Kidney tubule cell (primary cell): ENCODE measurements around the gene CR2.
"Not testable (repeated sequence)": the region's sequence is repeated elsewhere in the genome, so short reads cannot be mapped to it uniquely, and the experiment has no call there.

ENCODE experiments used
- DNase-seq: peaks from one replicate; pipeline ENCODE4 v3.0.0-alpha.2; 2018; ENCODE audit warnings: low spot score

The CR2 gene

DNA sequence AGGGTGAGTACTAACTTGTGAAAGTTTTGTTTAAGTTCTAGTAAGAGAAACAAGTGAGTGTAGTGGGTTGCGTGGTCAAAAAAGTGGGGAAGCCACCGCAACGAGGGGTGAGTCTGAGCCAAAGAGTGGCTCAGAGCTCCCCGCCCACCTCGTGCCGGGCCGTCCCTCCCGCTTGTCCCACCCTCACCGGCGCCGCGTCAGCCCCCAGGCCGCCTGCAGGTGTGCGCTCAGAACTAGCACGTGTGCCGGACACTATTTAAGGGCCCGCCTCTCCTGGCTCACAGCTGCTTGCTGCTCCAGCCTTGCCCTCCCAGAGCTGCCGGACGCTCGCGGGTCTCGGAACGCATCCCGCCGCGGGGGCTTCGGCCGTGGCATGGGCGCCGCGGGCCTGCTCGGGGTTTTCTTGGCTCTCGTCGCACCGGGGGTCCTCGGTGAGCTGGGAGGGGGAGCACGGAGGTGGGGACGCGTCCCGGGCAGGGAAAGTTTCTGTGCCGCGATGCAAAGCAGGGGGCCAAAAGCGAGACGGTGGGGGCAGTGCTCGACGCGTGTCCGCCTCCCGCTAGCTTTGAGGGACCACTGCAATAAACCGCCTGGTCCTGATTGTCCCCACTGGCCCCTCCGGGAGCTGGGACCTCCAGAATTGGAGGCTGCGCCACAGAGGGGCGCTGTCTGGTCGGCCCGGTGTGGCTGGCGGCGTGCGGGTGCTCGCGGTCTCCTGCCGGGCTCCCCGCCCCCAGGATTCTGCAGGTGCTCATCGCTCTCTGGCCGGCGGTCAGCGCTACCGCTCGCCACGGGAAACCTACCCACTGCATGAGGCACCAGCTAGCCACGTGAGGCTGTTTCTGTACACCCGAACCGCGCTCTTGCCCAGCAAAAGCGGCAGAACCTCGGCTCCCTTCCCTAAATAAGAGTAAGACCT, at the start of gene CR2:
CR2 (plus strand) TSS at position 283 of the 919 bp plus-strand sequence; CDS start at position 374, 91 bp downstream.
- DNase-seq: peak; percentile 37

DNA sequence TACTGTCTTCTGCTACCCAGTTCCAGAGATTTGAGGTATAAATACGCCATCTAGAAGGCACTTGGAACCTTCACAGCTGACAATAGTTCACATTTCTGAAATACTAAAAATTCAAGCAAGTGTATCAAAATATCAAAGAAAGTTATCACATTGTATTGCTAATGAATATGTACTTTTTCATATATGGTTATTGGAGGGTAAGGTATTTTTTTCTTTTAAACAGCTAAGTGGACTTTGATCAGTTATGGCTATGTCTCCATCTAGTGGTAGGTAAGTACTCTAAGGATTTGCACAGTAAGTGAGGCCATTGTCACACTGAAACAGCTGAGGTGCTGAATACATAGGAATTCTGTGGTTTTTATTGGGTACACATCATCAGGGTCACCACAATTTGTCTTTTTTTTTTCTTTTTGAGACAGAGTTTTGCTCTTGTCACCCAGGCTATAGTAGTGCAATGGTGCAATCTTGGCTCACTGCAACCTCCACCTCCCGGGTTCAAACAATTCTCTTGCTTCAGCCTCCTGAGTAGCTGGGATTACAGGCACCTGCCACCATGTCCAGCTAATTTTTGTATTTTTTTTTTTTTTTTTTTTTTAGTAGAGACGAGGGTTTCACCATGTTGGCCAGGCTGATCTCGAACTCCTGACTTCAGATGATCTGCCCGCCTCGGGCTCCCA, 49.1 kb upstream of the CR2 start:
- peak; percentile 73 for DNase-seq

- no peak for DNase-seq
Observed at GRCh38 chr1:207405814-207406213, 48.3 kb upstream of the CR2 start.

DNA sequence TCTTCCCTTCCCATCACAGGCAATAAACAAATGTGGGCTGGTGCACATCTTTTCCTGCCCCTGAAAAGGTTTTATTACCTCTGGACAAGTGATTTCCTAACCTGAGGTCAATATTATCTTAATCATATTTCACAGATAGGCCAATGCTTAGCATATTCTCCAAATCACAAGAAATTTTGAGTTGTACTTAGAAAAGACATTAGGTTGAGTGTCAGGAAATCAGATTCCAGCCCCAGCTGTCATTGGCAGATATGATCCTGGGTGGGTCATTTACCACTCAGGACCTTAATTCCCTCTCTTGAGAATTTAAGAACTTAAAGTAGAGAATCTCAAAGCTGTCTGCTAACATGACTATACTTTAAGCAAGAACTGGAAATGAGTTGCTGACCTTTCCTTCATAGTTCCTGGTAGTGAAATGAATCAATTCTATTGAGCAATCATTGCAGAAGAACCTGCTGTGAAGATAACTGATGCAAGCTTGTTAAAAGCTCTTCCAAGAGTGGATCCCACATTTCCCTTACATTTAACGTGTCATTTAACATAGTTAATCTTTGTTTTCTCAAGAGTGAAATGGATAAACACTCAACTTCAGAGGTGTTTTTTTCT, 46.4 kb upstream of the CR2 start:
- no peak for DNase-seq

DNA sequence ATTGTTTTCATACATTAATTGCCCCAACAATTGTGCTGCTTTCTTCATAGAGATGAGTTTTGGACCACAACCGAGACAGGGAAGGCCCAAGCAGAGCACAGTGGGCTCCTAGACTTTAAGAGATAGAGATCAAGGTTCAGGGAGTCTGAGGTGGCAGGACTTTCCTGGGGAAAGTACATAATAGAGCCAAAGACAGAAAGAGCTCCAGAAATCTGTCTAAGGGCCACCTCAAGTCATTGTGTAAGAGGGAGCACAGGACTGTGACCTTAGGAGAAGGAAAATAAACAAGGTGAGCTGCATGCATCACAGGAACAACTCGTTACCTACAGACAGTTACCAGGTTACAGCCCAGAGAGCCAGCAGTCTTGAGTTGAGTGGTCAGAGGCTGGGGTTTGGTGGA, 41.3 kb upstream of the CR2 start:
- DNase-seq: no peak

- DNase-seq: no peak
Observed at GRCh38 chr1:207414606-207415108, 39.5 kb upstream of the CR2 start.

DNA sequence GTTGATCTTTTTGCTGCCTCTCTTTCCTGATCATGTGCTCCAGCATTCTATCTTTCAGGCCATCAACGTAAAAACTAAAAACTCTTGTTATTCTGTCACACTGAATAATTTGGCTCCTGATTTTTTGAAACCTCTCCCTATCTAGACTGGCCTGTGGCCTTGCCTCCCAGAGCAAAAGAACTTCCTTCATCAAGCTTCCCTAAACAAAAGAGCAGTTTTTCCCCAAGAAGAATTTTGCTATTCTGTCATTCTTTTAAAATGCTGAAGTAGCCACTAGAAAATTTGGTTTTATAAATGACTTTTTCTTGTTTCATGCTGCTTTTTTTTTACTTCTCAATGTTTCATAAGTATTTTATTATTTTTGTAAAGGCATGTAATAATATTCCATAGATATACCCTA, 37.1 kb upstream of the CR2 start:
- no peak for DNase-seq

GRCh38 chr1:207418351-207418750, 35.8 kb upstream of the CR2 start:
- no peak for DNase-seq

- DNase-seq: no peak
Observed at GRCh38 chr1:207420109-207420508, 34.0 kb upstream of the CR2 start.

GRCh38 chr1:207421078-207421477, 33.0 kb upstream of the CR2 start:
- DNase-seq: no peak

DNA sequence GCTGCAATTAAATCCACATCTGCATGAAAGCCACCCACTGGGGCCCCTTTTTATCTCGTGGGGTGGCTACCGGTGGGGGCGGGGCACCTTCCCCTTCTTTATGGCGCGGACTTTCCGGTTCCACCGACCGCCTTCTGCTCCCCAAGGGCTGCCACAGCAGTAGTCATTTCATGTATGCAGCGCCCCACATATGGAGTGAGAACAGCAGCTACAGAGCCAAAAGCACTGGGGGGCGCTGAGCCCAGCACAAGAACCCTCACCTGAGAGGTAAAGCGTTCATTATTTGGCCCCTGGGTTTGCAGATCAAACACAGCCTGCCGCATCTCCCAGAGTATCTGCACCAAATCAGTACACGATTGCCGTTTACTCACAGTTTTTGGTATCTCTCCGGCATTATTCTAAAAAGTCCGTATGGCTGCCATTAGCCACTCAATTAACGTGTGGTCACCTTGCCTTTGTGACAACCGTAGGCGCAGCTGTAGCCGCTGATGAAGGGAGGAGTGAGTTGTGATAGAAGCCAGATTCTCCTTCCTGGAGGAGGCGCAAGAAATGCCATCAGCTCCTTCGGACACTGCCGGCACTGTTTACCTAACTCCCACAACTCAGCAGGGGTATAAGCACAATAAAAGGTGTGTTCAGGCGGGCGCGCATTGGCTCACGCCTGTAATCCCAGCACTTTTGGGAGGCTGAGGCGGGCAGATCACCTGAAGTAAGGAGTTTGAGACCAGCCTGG, 30.4 kb upstream of the CR2 start:
- no peak for DNase-seq

DNA sequence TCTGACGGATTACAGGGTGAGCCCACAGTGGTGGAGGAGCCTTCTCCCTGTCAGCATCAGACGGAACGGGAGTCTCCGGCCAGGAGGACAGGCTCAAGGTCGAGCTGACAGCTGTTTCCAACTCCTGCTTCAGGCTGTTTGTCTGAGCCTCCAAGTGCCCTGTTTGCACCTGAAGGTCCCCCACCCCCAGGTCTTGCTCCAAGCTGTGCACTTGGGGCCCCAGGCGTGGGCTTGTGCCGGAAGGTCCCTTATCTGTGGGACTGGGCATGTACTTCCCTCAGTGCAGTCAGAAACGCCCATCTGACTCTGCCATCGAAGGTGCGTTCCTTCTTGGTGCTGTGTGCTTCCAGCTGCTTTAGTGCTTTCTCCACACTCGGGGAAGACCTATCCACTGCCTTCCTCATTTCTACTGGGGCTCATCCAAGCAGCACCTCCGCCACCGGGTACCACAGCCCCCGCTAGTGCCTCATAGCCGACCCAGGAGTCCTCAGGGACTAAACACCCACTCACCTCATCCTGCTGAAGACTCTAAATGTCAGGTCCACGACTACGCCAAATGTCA, 29.5 kb upstream of the CR2 start:
- DNase-seq: no peak

DNA sequence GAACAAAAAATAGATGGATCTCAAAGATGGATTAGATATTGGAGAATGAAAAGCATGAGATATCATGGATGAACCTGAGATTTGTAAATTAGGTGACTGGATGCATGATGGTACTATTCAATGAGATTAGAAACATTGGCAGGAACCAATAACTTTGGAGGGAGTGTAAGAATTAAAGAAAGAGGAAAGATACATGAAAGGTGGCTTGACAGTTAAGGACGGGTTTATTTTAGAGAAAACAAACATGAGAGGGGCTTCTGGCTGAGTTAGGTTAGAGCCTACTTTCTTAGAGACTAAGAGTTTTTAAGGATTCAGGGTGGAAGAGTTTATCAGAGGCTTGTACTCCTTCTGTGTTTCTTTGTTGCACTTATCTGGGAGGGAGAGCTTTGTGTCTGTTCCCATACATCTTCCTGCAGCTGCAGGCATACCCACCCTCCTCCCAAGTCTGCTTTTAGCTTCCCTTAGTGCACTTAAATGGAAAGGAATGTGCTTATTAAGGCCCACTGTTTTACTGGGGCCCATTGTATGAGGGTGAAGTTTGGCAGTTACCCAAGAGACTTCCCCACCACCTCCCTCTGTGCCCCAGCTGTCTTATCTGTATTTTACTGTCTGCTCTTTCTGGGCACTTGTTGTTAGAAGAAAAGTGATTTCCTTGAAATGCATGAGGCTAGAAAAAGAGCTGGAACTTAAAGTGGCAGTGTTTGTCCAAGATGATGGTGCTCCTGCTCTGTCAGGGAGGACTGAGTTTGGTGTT, 26.1 kb upstream of the CR2 start:
- DNase-seq: no peak

GRCh38 chr1:207428783-207429182, 25.3 kb upstream of the CR2 start:
- DNase-seq: no peak

GRCh38 chr1:207429963-207430362, 24.2 kb upstream of the CR2 start:
- no peak for DNase-seq

DNA sequence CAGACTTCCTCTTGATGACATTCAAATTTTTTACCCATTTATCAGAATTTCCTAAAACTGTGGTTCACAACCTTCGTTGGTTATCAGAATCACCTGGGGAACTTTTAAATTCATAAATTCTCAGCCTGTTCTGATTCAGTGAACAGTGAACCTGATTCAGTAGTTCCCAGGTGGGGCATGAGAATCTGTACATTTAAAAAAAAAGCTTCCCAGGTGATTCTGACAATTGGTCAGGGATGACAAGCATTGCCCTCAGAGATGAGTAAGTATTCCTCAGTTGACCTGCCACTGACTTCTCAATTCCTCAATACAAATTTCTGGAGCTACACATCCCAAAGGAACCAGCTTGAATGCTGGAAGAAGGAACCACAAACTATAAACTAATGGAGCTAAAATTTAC, 23.5 kb upstream of the CR2 start:
- peak; percentile 26 for DNase-seq

- no peak for DNase-seq
Observed at GRCh38 chr1:207431508-207431907, 22.6 kb upstream of the CR2 start.

GRCh38 chr1:207433435-207433834, 20.7 kb upstream of the CR2 start:
- no peak for DNase-seq

GRCh38 chr1:207436746-207437145, 17.4 kb upstream of the CR2 start:
- DNase-seq: not testable (repeated sequence)

GRCh38 chr1:207440626-207441025, 13.5 kb upstream of the CR2 start:
- no peak for DNase-seq
